Glutamatergic neuron (in vitro differentiated cells): ENCODE measurements around the gene LDLRAD4. TPM values are rescaled to one million over a fixed set of nuclear protein-coding genes. Genes with fewer than 3 reads are reported as not detected.

ENCODE experiments used
- DNase-seq: peaks from one replicate; pipeline ENCODE4 v3.0.0; 2022
- H3K27ac Mint-ChIP-seq: one replicate; pipeline ENCODE4 v1.8.0; 2020; ENCODE audit warnings: mild to moderate bottlenecking, mixed read lengths, inconsistent platforms; ENCODE audit not compliant: unreplicated experiment
- H3K27me3 Mint-ChIP-seq: one replicate; pipeline ENCODE4 v1.8.0; 2020; ENCODE audit warnings: mild to moderate bottlenecking, moderate library complexity, mixed read lengths, inconsistent platforms; ENCODE audit not compliant: unreplicated experiment
- H3K36me3 Mint-ChIP-seq: one replicate; pipeline ENCODE4 v1.8.0; 2020; ENCODE audit warnings: mild to moderate bottlenecking, mixed read lengths, inconsistent platforms; ENCODE audit not compliant: unreplicated experiment
- H3K4me1 Mint-ChIP-seq: one replicate; pipeline ENCODE4 v1.8.0; 2020; ENCODE audit warnings: mild to moderate bottlenecking, low read depth, mixed read lengths, inconsistent platforms; ENCODE audit not compliant: unreplicated experiment
- H3K4me3 Mint-ChIP-seq: one replicate; pipeline ENCODE4 v1.8.0; 2020; ENCODE audit warnings: mild to moderate bottlenecking, mixed read lengths, inconsistent platforms; ENCODE audit not compliant: unreplicated experiment
- H3K9me3 Mint-ChIP-seq: one replicate; pipeline ENCODE4 v1.8.0; 2020; ENCODE audit warnings: mild to moderate bottlenecking, moderate library complexity, mixed read lengths, inconsistent platforms; ENCODE audit not compliant: unreplicated experiment
- microRNA-seq: library from miRNA; unstranded; fragments of <30 nt; microRNA quantifications from one replicate; pipeline ENCODE4, GENCODE V29; 2020; ENCODE audit not compliant: unreplicated experiment
- total RNA-seq: library from RNA; stranded (reverse); fragmentation: NEBNext Ultra II Directional; extraction: Animal tissue kit (Norgen Biotek cat#: 25700); gene quantifications from one replicate; pipeline ENCODE4 v1.2.1, GENCODE V29; 2021; ENCODE audit not compliant: unreplicated experiment
- TF ChIP-seq, protein P1 (sequence below): fragments of 200-600 bp; sonication (generic); IDR thresholded peaks from one replicate; pipeline ENCODE4 v1.5.0; 2021; ENCODE audit not compliant: partially characterized antibody, unreplicated experiment

The LDLRAD4 gene
- total RNA-seq, 1 donor from 2014 or later, result 0.29 TPM

- H3K27me3 Mint-ChIP-seq, result peaks cover 4% of the 10 kb centered on the region
- H3K36me3 Mint-ChIP-seq, result peaks cover 18% of the 10 kb centered on the region
- no peak for DNase-seq
- H3K9me3 Mint-ChIP-seq, result peaks cover 5% of the 10 kb centered on the region
- H3K4me1 Mint-ChIP-seq, result no peaks in the 10 kb centered on the region
- no peak overlapping the region for H3K27ac Mint-ChIP-seq
- H3K4me3 Mint-ChIP-seq, result no peak overlapping the region
- TF ChIP-seq, protein P1, sequence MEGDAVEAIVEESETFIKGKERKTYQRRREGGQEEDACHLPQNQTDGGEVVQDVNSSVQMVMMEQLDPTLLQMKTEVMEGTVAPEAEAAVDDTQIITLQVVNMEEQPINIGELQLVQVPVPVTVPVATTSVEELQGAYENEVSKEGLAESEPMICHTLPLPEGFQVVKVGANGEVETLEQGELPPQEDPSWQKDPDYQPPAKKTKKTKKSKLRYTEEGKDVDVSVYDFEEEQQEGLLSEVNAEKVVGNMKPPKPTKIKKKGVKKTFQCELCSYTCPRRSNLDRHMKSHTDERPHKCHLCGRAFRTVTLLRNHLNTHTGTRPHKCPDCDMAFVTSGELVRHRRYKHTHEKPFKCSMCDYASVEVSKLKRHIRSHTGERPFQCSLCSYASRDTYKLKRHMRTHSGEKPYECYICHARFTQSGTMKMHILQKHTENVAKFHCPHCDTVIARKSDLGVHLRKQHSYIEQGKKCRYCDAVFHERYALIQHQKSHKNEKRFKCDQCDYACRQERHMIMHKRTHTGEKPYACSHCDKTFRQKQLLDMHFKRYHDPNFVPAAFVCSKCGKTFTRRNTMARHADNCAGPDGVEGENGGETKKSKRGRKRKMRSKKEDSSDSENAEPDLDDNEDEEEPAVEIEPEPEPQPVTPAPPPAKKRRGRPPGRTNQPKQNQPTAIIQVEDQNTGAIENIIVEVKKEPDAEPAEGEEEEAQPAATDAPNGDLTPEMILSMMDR, result no peak
Observed at GRCh38 chr18:13696961-13697360, 478.4 kb downstream of the LDLRAD4 start.

DNA sequence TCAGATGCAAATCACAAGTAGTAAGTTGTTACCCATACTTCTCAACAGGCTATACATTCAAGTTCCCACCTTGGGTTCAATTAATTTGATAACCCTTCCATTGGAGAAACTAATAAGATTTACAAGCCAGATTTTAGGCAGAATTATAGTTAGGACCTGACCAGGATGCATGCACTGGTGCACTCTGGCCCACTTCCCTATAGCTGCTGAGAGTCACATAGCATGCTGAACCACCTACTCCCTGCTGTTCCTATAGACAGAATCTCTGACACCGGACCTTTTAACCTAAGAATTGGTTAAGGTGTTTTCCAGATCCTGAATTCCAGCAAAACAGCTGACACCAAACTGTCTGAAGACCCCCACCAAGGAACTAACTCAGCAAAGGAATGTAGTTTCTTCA lies 481.6 kb downstream of the LDLRAD4 start:
- Mint-ChIP-seq H3K4me3 (no peak overlapping the region), H3K36me3 (peaks cover 18% of the 10 kb centered on the region), H3K27ac (no peak overlapping the region), H3K4me1 (no peaks in the 10 kb centered on the region), H3K27me3 (peaks cover 4% of the 10 kb centered on the region), H3K9me3 (peaks cover 2% of the 10 kb centered on the region)
- TF ChIP-seq, protein P1, result no peak
- DNase-seq, result no peak

Small RNAs within 50 kb of the gene (microRNA-seq; reads per million reads assigned to microRNA genes)
- not detected for gene MIR4526
- not detected for gene MIR5190

Other genes with a start within 250 kb of the LDLRAD4 start
- 20.1 TPM for gene CEP192, start 227.4 kb upstream of the LDLRAD4 start, total RNA-seq